CD4-positive, alpha-beta T cell (primary cell): ENCODE measurements around the gene RPL26. TPM values are rescaled to one million over a fixed set of nuclear protein-coding genes. Genes with fewer than 3 reads are reported as not detected.

Experiments
- ATAC-seq: fragments of 200-7000 bp; cut with Tn5 transposase; one replicate; pipeline ENCODE4 v1.10.0; 2022; ENCODE audit warnings: mild to moderate bottlenecking; ENCODE audit not compliant: poor library complexity
- CTCF ChIA-PET: fragments of 350-600 bp; sonication (Branson Sonifier 250); formaldehyde crosslinking; loops from one replicate; lab custom pipeline; 2021; ENCODE audit warnings: antibody characterized with exemption, inconsistent platforms; lab: Charles Lee
- POLR2A ChIA-PET: fragments of 350-600 bp; sonication (Branson Sonifier 250); formaldehyde crosslinking; loops from one replicate; lab custom pipeline; 2021; ENCODE audit warnings: antibody characterized with exemption, inconsistent platforms; lab: Charles Lee
- DNase-seq, 14 experiments: peaks; one replicate each; pipeline ENCODE4 v3.0.0-alpha.2; 2013 to 2020; ENCODE audit warnings: mixed read lengths in 2 of 14
- H3K27ac ChIP-seq, 2 donors: one replicate each; pipeline versions ENCODE4 v1.5.1 to v1.7.0; 2013; ENCODE audit warnings: low read length in 2 of 2, low read depth in 1 of 2, mild to moderate bottlenecking in 1 of 2
- H3K27me3 ChIP-seq, 2 experiments: 1 replicate in 1 of 2; 2 replicates in 1 of 2; pipeline versions ENCODE4 v1.6.1 to v1.7.0; 2013; ENCODE audit warnings: low read length in 2 of 2, control low read depth in 1 of 2, mild to moderate bottlenecking in 1 of 2, moderate library complexity in 1 of 2; ENCODE audit not compliant: insufficient read depth in 2 of 2, control insufficient read depth in 1 of 2
- H3K36me3 ChIP-seq: one replicate; pipeline ENCODE4 v1.6.1; 2013; ENCODE audit warnings: low read length, control low read depth; ENCODE audit not compliant: insufficient read depth
- H3K4me1 ChIP-seq: one replicate; pipeline ENCODE4 v1.6.1; 2013; ENCODE audit warnings: low read length, control low read depth; ENCODE audit not compliant: insufficient read depth
- H3K4me3 ChIP-seq: one replicate; pipeline ENCODE4 v1.5.1; 2013; ENCODE audit warnings: mild to moderate bottlenecking, low read length, moderate library complexity
- H3K9me3 ChIP-seq, 2 experiments: 1 replicate in 1 of 2; 2 replicates in 1 of 2; pipeline versions ENCODE4 v1.6.1 to v1.7.0; 2013; ENCODE audit warnings: low read length in 2 of 2, mild to moderate bottlenecking in 2 of 2, control low read depth in 1 of 2, moderate library complexity in 1 of 2; ENCODE audit not compliant: control insufficient read depth in 1 of 2, insufficient read depth in 1 of 2
- H3K27ac Mint-ChIP-seq: one replicate; pipeline ENCODE4 v1.8.0; 2020; ENCODE audit warnings: mixed read lengths
- H3K27me3 Mint-ChIP-seq: one replicate; pipeline ENCODE4 v1.8.0; 2021; ENCODE audit warnings: mixed read lengths
- H3K36me3 Mint-ChIP-seq: one replicate; pipeline ENCODE4 v1.8.0; 2021; ENCODE audit warnings: low read depth, mixed read lengths
- H3K4me1 Mint-ChIP-seq: one replicate; pipeline ENCODE4 v1.8.0; 2021; ENCODE audit warnings: low read depth, mixed read lengths
- H3K4me3 Mint-ChIP-seq: one replicate; pipeline ENCODE4 v1.8.0; 2020; ENCODE audit warnings: mild to moderate bottlenecking, mixed read lengths
- H3K9me3 Mint-ChIP-seq: one replicate; pipeline ENCODE4 v1.8.0; 2020; ENCODE audit warnings: mixed read lengths
- CTCF ChIP-seq: fragments of 200-600 bp; IDR thresholded peaks from one replicate; pipeline ENCODE4 v1.8.0; 2022; ENCODE audit warnings: antibody characterized with exemption, mild to moderate bottlenecking
- intact Hi-C, 2 experiments: fragments of 100-400 bp; cut with DNase I in 1 of 2; cut with micrococcal nuclease in 1 of 2; formaldehyde crosslinking; loops; one replicate each; pipeline versions ENCODE4 v1.15.1 to v1.9.0; 2023 to 2025; cut with DNase I, micrococcal nuclease
- total RNA-seq, 174 experiments: library from RNA in 2 of 174; stranded (reverse) in 2 of 174; gene quantifications; one replicate each; pipeline ENCODE4 v1.2.3 and lab custom pipeline; 2021 to 2026

Gene RPL26
- total RNA-seq, 2 experiments from 2014 or later = 2,959 to 3,104 TPM

DNA sequence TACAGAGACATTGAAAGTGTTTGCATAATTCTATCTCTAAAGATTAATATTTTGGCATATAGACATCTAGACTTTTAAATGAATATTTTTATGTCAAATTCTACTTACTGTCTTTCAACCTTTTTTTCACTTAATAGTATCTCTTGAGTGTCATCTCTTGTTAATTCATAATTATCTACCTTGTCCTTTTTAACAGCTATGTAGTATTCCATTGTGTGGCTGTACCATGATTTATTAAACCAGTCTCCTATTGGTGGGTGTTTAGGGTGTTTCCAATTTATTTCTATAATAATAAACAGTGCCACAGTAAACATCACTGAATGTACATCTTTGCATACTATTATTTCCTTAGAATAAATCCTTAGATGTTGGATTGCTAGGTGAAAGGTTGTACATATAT, 30.9 kb upstream of the RPL26 start:
- H3K9me3 Mint-ChIP-seq = no peaks in the 10 kb centered on the region
- H3K27me3 Mint-ChIP-seq = peaks cover 15% of the 10 kb centered on the region
- intact Hi-C loops = loop anchor here in 1 of 2 experiments (10.0 kb wide), 1 partner anchor 481 kb away; no protein-coding TSS in a partner anchor
- POLR2A ChIA-PET = no interaction called here
- peaks cover 0 to 7% of the 10 kb centered on the region in 2 experiments for H3K27me3 ChIP-seq
- peaks cover 10% of the 10 kb centered on the region for H3K4me1 Mint-ChIP-seq
- DNase-seq (no peak), ATAC-seq (no peak)
- no peaks in the 10 kb centered on the region for H3K36me3 Mint-ChIP-seq
- no peak overlapping the region for H3K4me3 ChIP-seq
- CTCF ChIA-PET = no interaction called here
- H3K36me3 ChIP-seq = no peaks in the 10 kb centered on the region
- no peak for TF ChIP-seq CTCF
- no peak overlapping the region for H3K27ac ChIP-seq
- H3K4me3 Mint-ChIP-seq = no peak overlapping the region
- peaks cover 16% of the 10 kb centered on the region for H3K4me1 ChIP-seq
- no peaks in the 10 kb centered on the region for H3K9me3 ChIP-seq
- no peak overlapping the region for H3K27ac Mint-ChIP-seq

GRCh38 chr17:8413328-8413727, 30.3 kb upstream of the RPL26 start:
- H3K4me3 Mint-ChIP-seq = no peak overlapping the region
- H3K4me1 Mint-ChIP-seq = peaks cover 10% of the 10 kb centered on the region
- CTCF ChIA-PET = no interaction called here

GRCh38 chr17:8412089-8412488, 29.1 kb upstream of the RPL26 start:
- H3K27ac Mint-ChIP-seq = no peak overlapping the region
- ATAC-seq (no peak), DNase-seq (no peak)
- no peaks in the 10 kb centered on the region for H3K36me3 ChIP-seq
- H3K9me3 ChIP-seq = no peaks in the 10 kb centered on the region
- H3K27me3 Mint-ChIP-seq = peaks cover 9% of the 10 kb centered on the region
- POLR2A ChIA-PET = no interaction called here
- H3K4me1 Mint-ChIP-seq = peaks cover 10% of the 10 kb centered on the region
- no peak overlapping the region for H3K27ac ChIP-seq
- intact Hi-C loops = loop anchor here in 1 of 2 experiments (10.0 kb wide), 1 partner anchor 483 kb away; no protein-coding TSS in a partner anchor
- TF ChIP-seq CTCF = no peak
- CTCF ChIA-PET = no interaction called here
- H3K4me3 ChIP-seq = no peak overlapping the region
- no peaks in the 10 kb centered on the region for H3K36me3 Mint-ChIP-seq
- H3K4me1 ChIP-seq = peaks cover 16% of the 10 kb centered on the region
- no peaks in the 10 kb centered on the region for H3K9me3 Mint-ChIP-seq
- peaks cover 0 to 7% of the 10 kb centered on the region in 2 experiments for H3K27me3 ChIP-seq
- H3K4me3 Mint-ChIP-seq = no peak overlapping the region

More at GRCh38 chr17:8413328-8413727, 30.3 kb upstream of the RPL26 start:
- no peaks in the 10 kb centered on the region for H3K9me3 Mint-ChIP-seq
- no peak overlapping the region for H3K27ac ChIP-seq
- no peaks in the 10 kb centered on the region for H3K36me3 ChIP-seq
- intact Hi-C loops = loop anchor here in 1 of 2 experiments (10.0 kb wide), 1 partner anchor 481 kb away; no protein-coding TSS in a partner anchor
- no peak for TF ChIP-seq CTCF
- ATAC-seq (peak; percentile 47), DNase-seq (peak in 3 of 14 experiments; percentile 27 to 43 (median 38))
- H3K4me3 ChIP-seq = no peak overlapping the region
- H3K4me1 ChIP-seq = peaks cover 16% of the 10 kb centered on the region
- H3K27ac Mint-ChIP-seq = no peak overlapping the region
- no peaks in the 10 kb centered on the region for H3K9me3 ChIP-seq
- no peaks in the 10 kb centered on the region for H3K36me3 Mint-ChIP-seq
- peaks cover 15% of the 10 kb centered on the region for H3K27me3 Mint-ChIP-seq
- H3K27me3 ChIP-seq = peaks cover 0 to 11% of the 10 kb centered on the region in 2 experiments
- POLR2A ChIA-PET = interaction anchor here (0.5 kb wide), 1 partner anchor 494 kb away, joined by 4 read pairs; no protein-coding TSS in a partner anchor
